Measurements from ENCODE around the gene FAM222A. TPM values are rescaled to one million over a fixed set of nuclear protein-coding genes. Genes with fewer than 3 reads are reported as not detected.

Gene FAM222A
- total RNA-seq, 1 experiment from 2014 or later: 3.1 TPM

DNA sequence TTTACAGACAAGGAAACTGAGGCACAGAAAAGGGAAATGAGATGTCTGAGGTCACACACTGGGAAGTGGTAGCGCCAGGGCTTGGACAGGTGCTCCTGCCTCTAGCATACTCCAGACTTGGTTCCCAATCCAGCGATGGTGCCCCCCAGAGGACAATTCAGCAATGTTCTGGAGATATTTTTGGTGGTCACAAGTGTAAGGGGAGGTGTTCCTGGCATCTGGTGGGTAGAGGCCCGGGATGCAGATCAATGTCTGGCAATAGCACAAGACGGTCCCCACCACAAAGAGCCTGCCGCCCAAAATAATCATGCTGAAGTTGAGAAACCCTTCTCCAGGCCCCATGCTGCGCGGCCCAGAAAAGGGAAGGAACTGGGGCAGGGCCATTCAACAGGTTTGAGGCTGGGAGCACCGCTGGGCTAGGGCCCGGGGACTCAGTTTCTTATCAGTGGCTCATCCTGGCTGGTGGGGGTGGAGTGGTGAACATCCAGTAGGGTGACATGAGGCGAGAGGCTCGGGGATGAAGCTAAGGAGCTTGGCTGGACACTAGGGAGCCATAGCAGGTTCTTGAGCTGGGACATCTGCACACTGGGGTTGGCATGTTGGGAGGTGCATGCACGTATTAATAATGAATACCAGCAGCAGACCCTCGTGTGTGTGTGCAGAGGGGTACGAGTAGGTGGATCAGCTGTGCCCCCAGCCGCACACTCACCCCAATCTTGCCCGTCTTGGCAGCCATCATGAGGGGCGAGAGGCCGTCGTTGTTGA, 84.5 kb downstream of the FAM222A start:
- Histone ChIP-seq H3K79me2 (ENCODE audit: low read depth) (no peaks in the 10 kb centered on the region), H2AFZ (no peak overlapping the region), H3K27me3 (ENCODE audit: insufficient read depth, low read depth) (no peaks in the 10 kb centered on the region), H3F3A (ENCODE audit: insufficient read depth, low read depth) (peaks cover 11% of the 10 kb centered on the region), H3K9me2 (ENCODE audit: insufficient read depth) (no peaks in the 10 kb centered on the region), H3K36me3 (ENCODE audit: low read depth) (no peaks in the 10 kb centered on the region), H3K27ac (no peak overlapping the region), H4K20me1 (ENCODE audit: insufficient read depth) (no peaks in the 10 kb centered on the region), H3K9me3 (ENCODE audit: insufficient read depth, low read depth) (no peaks in the 10 kb centered on the region), H3K4me2 (no peak overlapping the region), H3K4me1 (replicated peaks; ENCODE audit: insufficient read depth) (peaks cover 9% of the 10 kb centered on the region), H3K4me3 (no peak overlapping the region)
- BruUV-seq (replicated peaks): no TSS peak
- intact Hi-C loops (cut with micrococcal nuclease; ENCODE audit: unreplicated experiment): no loop called here
- TF ChIP-seq, protein P1, sequence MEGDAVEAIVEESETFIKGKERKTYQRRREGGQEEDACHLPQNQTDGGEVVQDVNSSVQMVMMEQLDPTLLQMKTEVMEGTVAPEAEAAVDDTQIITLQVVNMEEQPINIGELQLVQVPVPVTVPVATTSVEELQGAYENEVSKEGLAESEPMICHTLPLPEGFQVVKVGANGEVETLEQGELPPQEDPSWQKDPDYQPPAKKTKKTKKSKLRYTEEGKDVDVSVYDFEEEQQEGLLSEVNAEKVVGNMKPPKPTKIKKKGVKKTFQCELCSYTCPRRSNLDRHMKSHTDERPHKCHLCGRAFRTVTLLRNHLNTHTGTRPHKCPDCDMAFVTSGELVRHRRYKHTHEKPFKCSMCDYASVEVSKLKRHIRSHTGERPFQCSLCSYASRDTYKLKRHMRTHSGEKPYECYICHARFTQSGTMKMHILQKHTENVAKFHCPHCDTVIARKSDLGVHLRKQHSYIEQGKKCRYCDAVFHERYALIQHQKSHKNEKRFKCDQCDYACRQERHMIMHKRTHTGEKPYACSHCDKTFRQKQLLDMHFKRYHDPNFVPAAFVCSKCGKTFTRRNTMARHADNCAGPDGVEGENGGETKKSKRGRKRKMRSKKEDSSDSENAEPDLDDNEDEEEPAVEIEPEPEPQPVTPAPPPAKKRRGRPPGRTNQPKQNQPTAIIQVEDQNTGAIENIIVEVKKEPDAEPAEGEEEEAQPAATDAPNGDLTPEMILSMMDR (conservative IDR thresholded peaks at IDR 0.05): no peak; the same call in 1 of the 2 replicates
- TF ChIP-seq EZH2 (IDR thresholded peaks at IDR 0.05; ENCODE audit: low read depth): no peak
- ChIA-PET CTCF (no interaction called here), POLR2A (ENCODE audit: unreplicated experiment) (no interaction called here)
- DNase-seq: no peak

DNA sequence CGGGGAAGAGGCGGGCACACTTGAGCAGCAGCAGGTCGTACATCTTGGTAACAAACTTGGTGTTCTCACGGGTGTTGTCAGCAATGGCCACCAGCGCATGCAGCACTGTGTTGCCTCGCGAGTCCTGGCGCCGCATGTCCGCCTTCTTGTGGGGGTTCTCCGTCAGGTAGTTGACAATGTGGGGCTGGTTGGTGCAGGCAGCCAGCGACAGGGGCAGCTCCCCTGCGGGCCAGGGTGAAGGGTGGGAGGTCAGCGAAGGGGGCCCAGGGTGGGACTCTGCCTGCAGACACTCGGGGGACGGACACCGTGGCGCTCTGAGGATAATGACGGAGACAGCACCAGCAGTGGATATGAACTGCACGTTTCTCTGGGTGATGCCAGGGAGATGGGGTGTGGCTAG, 85.1 kb downstream of the FAM222A start:
- Histone ChIP-seq H4K20me1 (ENCODE audit: insufficient read depth) (no peaks in the 10 kb centered on the region), H3K27me3 (ENCODE audit: insufficient read depth, low read depth) (no peaks in the 10 kb centered on the region), H2AFZ (no peak overlapping the region), H3K27ac (no peak overlapping the region), H3F3A (ENCODE audit: insufficient read depth, low read depth) (peaks cover 11% of the 10 kb centered on the region), H3K4me3 (no peak overlapping the region), H3K9me2 (ENCODE audit: insufficient read depth) (no peaks in the 10 kb centered on the region), H3K36me3 (ENCODE audit: low read depth) (no peaks in the 10 kb centered on the region), H3K4me2 (no peak overlapping the region), H3K9me3 (ENCODE audit: insufficient read depth, low read depth) (no peaks in the 10 kb centered on the region), H3K79me2 (ENCODE audit: low read depth) (no peaks in the 10 kb centered on the region), H3K4me1 (replicated peaks; ENCODE audit: insufficient read depth) (peaks cover 9% of the 10 kb centered on the region)
- no TSS peak for BruUV-seq (replicated peaks)
- TF ChIP-seq, protein P1 (conservative IDR thresholded peaks at IDR 0.05): no peak
- TF ChIP-seq EZH2 (IDR thresholded peaks at IDR 0.05; ENCODE audit: low read depth): no peak
- ChIA-PET POLR2A (ENCODE audit: unreplicated experiment) (no interaction called here), CTCF (no interaction called here)
- no peak for DNase-seq
- intact Hi-C loops (cut with micrococcal nuclease; ENCODE audit: unreplicated experiment): no loop called here

DNA sequence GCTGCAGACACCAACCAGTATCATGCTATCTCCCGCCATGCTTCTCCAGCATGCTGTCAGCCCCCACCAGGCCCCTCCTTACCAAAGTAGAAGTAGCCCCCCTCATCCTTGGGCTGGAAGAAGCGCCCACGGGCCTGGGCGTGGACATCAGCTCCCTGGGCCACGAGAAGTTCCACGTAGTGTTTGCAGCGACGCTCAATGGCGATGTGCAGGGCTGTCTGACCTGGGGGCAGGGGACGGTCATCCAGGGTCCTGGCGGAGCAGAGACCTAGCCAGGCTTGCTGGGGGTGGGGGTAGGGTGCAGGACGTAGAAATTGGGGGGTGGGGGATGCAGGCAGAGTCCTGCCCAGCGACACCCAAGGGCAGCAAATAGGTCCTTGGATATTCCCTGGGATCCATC, 86.9 kb downstream of the FAM222A start:
- H3K27ac ChIP-seq: no peak overlapping the region
- no peaks in the 10 kb centered on the region for H3F3A ChIP-seq (ENCODE audit: insufficient read depth, low read depth)
- H3K4me3 ChIP-seq: no peak overlapping the region
- CTCF ChIA-PET: interaction anchor here (0.6 kb wide), 1 partner anchor 330 kb away, joined by 3 read pairs; no protein-coding TSS in a partner anchor
- POLR2A ChIA-PET (ENCODE audit: unreplicated experiment): no interaction called here
- H3K9me3 ChIP-seq (ENCODE audit: insufficient read depth, low read depth): no peaks in the 10 kb centered on the region
- no peaks in the 10 kb centered on the region for H3K79me2 ChIP-seq (ENCODE audit: low read depth)
- no peaks in the 10 kb centered on the region for H3K4me1 ChIP-seq (replicated peaks; ENCODE audit: insufficient read depth)
- TF ChIP-seq, protein P1 (conservative IDR thresholded peaks at IDR 0.05): no peak
- no peak for TF ChIP-seq EZH2 (IDR thresholded peaks at IDR 0.05; ENCODE audit: low read depth)
- no peaks in the 10 kb centered on the region for H3K27me3 ChIP-seq (ENCODE audit: insufficient read depth, low read depth)
- DNase-seq: no peak
- H4K20me1 ChIP-seq (ENCODE audit: insufficient read depth): no peaks in the 10 kb centered on the region
- no peaks in the 10 kb centered on the region for H3K9me2 ChIP-seq (ENCODE audit: insufficient read depth)
- no peaks in the 10 kb centered on the region for H3K36me3 ChIP-seq (ENCODE audit: low read depth)
- no peak overlapping the region for H2AFZ ChIP-seq
- BruUV-seq (replicated peaks): no TSS peak
- H3K4me2 ChIP-seq: no peak overlapping the region
- intact Hi-C loops (cut with micrococcal nuclease; ENCODE audit: unreplicated experiment): no loop called here

All from PC-9 (cell line).